ENCODE measurements around the gene CNKSR2. TPM values are rescaled to one million over a fixed set of nuclear protein-coding genes. Genes with fewer than 3 reads are reported as not detected.

Gene CNKSR2
- total RNA-seq, 1 experiment from 2014 or later = 1.5 TPM

DNA sequence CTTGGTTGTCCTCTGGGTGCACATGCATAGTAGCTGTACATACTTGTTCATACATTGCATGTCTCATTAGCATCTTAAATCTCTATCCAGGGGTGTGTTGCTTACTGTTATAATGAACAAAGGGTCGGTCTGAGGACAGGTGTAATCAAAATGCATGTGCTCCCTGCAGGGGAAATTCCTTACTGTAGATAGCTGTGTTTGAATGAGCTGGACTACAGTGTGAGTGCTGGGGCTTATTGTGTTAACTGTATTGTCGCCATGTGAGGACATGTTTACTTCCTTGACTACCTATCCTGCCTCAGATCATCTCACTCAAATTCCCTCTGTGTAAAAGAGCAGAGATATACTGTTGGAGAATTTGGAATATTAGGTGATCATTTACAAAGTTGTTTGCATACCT lies 185.2 kb downstream of the CNKSR2 start:
- Histone ChIP-seq H3K4me3 (ENCODE audit: low read depth, low read length, poor library complexity, severe bottlenecking) (no peak overlapping the region), H3K36me3 (ENCODE audit: insufficient read depth, low read length, poor library complexity, severe bottlenecking) (no peaks in the 10 kb centered on the region), H3K4me1 (ENCODE audit: insufficient read depth, low read length, poor library complexity, severe bottlenecking) (no peaks in the 10 kb centered on the region), H3K27me3 (replicated peaks; ENCODE audit: insufficient read depth, low read depth, low read length, poor library complexity) (no peaks in the 10 kb centered on the region), H3K9me3 (ENCODE audit: low read depth, low read length, poor library complexity, severe bottlenecking) (no peaks in the 10 kb centered on the region), H3K27ac (ENCODE audit: low read depth, low read length, poor library complexity, severe bottlenecking) (no peak overlapping the region)
- intact Hi-C loops (cut with micrococcal nuclease; ENCODE audit: unreplicated experiment) = no loop called here
- ChIA-PET CTCF (no interaction called here), POLR2A (ENCODE audit: low non-redundant PET) (no interaction called here)
- no TSS peak for BruUV-seq (replicated peaks)
- no peak for DNase-seq (ENCODE audit: low spot score)
- TF ChIP-seq EZH2 (IDR thresholded peaks at IDR 0.05; ENCODE audit: borderline replicate concordance, low read depth, low read length, poor library complexity, severe bottlenecking) = no peak
- TF ChIP-seq, protein P1, sequence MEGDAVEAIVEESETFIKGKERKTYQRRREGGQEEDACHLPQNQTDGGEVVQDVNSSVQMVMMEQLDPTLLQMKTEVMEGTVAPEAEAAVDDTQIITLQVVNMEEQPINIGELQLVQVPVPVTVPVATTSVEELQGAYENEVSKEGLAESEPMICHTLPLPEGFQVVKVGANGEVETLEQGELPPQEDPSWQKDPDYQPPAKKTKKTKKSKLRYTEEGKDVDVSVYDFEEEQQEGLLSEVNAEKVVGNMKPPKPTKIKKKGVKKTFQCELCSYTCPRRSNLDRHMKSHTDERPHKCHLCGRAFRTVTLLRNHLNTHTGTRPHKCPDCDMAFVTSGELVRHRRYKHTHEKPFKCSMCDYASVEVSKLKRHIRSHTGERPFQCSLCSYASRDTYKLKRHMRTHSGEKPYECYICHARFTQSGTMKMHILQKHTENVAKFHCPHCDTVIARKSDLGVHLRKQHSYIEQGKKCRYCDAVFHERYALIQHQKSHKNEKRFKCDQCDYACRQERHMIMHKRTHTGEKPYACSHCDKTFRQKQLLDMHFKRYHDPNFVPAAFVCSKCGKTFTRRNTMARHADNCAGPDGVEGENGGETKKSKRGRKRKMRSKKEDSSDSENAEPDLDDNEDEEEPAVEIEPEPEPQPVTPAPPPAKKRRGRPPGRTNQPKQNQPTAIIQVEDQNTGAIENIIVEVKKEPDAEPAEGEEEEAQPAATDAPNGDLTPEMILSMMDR (conservative IDR thresholded peaks at IDR 0.05; ENCODE audit: low read depth, low read length) = no peak

DNA sequence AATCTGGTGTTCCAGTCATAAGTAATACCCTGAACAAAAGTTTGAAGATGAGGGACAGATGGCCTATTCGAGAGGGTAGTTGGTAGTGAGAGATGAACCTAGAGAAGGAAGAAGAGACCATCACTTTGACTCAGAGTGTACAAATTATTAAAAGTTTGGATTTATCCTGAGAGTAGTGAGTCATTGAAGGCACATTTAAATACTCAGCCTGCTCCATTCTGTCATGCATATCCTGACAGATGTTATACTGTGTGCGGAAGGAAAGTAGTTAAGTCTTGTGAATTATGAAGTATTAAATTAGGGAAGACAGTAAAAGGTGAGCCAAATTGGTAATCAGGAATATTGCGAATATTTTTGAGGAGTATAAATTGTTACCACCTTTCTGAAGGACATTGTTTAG lies 190.8 kb downstream of the CNKSR2 start:
- no peak overlapping the region for H3K27ac ChIP-seq (ENCODE audit: low read depth, low read length, poor library complexity, severe bottlenecking)
- no TSS peak for BruUV-seq (replicated peaks)
- H3K9me3 ChIP-seq (ENCODE audit: low read depth, low read length, poor library complexity, severe bottlenecking) = no peaks in the 10 kb centered on the region
- no peaks in the 10 kb centered on the region for H3K4me1 ChIP-seq (ENCODE audit: insufficient read depth, low read length, poor library complexity, severe bottlenecking)
- no peak overlapping the region for H3K4me3 ChIP-seq (ENCODE audit: low read depth, low read length, poor library complexity, severe bottlenecking)
- intact Hi-C loops (cut with micrococcal nuclease; ENCODE audit: unreplicated experiment) = no loop called here
- no peaks in the 10 kb centered on the region for H3K27me3 ChIP-seq (replicated peaks; ENCODE audit: insufficient read depth, low read depth, low read length, poor library complexity)
- ChIA-PET CTCF (no interaction called here), POLR2A (ENCODE audit: low non-redundant PET) (no interaction called here)
- no peaks in the 10 kb centered on the region for H3K36me3 ChIP-seq (ENCODE audit: insufficient read depth, low read length, poor library complexity, severe bottlenecking)
- TF ChIP-seq EZH2 (IDR thresholded peaks at IDR 0.05; ENCODE audit: borderline replicate concordance, low read depth, low read length, poor library complexity, severe bottlenecking) = no peak
- TF ChIP-seq, protein P1 (conservative IDR thresholded peaks at IDR 0.05; ENCODE audit: low read depth, low read length) = no peak
- DNase-seq (ENCODE audit: low spot score) = no peak

DNA sequence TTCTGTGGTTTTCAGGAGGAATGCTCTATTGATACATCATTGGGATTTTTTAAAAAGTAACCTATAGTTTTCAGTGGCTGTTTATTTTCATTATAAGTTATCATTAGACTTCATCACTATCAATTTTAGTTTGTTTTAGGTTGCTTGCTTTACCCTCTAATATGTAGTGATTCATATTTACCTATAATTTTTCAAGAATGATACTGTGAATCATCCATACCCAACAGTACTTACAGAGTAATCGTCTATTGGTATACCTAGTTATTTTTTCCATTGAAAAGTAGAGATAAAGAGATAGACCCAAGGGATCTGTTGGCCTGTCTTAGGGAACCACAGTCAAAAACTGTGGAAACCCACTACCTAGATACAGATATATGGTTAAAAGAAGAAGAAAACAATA lies 200.6 kb downstream of the CNKSR2 start:
- no peak for DNase-seq (ENCODE audit: low spot score)
- POLR2A ChIA-PET (ENCODE audit: low non-redundant PET) = no interaction called here
- TF ChIP-seq, protein P1 (conservative IDR thresholded peaks at IDR 0.05; ENCODE audit: low read depth, low read length) = no peak
- TF ChIP-seq EZH2 (IDR thresholded peaks at IDR 0.05; ENCODE audit: borderline replicate concordance, low read depth, low read length, poor library complexity, severe bottlenecking) = no peak
- Histone ChIP-seq H3K36me3 (ENCODE audit: insufficient read depth, low read length, poor library complexity, severe bottlenecking) (no peaks in the 10 kb centered on the region), H3K4me3 (ENCODE audit: low read depth, low read length, poor library complexity, severe bottlenecking) (no peak overlapping the region), H3K9me3 (ENCODE audit: low read depth, low read length, poor library complexity, severe bottlenecking) (no peaks in the 10 kb centered on the region), H3K27ac (ENCODE audit: low read depth, low read length, poor library complexity, severe bottlenecking) (no peak overlapping the region), H3K27me3 (replicated peaks; ENCODE audit: insufficient read depth, low read depth, low read length, poor library complexity) (no peaks in the 10 kb centered on the region), H3K4me1 (ENCODE audit: insufficient read depth, low read length, poor library complexity, severe bottlenecking) (no peaks in the 10 kb centered on the region)
- BruUV-seq (replicated peaks) = no TSS peak
- intact Hi-C loops (cut with micrococcal nuclease; ENCODE audit: unreplicated experiment) = no loop called here
- CTCF ChIA-PET = no interaction called here

Data from A673 (cell line).